ENCODE results near the gene XRN1.

DNA sequence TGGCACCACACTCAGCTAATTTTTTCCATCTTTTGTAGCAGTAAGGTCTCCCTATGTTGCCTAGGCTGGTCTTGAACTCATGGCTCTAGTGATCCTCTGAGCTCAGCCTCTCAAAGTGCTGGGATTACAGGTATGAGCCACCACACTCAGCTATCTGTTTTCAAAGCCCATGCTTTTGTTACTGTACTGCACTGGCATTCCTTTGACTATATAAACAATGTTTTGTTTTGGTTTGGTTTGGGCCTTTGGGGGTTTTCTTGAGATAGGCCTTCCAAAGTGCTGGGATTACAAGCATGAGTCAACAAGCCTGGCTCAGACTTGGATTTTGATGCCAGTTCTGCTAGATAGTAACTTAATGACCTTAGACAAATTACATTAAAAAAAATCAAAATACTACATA is 132.8 kb downstream of the XRN1 start:
- TF ChIP-seq SUZ12 (IDR thresholded peaks at IDR 0.05; ENCODE audit: low read length) (no peak), RAD21 (IDR thresholded peaks at IDR 0.05 in 1 of 2, conservative IDR thresholded peaks at IDR 0.05 in 1 of 2; ENCODE audit: low read depth in 2 of 2, low read length in 2 of 2) (no peak), EZH2 (IDR thresholded peaks at IDR 0.05; ENCODE audit: low read depth, low read length, severe bottlenecking) (no peak), POLR2AphosphoS5 (IDR thresholded peaks at IDR 0.05; ENCODE audit: low read depth, low read length) (no peak)
- TF ChIP-seq, protein P1, sequence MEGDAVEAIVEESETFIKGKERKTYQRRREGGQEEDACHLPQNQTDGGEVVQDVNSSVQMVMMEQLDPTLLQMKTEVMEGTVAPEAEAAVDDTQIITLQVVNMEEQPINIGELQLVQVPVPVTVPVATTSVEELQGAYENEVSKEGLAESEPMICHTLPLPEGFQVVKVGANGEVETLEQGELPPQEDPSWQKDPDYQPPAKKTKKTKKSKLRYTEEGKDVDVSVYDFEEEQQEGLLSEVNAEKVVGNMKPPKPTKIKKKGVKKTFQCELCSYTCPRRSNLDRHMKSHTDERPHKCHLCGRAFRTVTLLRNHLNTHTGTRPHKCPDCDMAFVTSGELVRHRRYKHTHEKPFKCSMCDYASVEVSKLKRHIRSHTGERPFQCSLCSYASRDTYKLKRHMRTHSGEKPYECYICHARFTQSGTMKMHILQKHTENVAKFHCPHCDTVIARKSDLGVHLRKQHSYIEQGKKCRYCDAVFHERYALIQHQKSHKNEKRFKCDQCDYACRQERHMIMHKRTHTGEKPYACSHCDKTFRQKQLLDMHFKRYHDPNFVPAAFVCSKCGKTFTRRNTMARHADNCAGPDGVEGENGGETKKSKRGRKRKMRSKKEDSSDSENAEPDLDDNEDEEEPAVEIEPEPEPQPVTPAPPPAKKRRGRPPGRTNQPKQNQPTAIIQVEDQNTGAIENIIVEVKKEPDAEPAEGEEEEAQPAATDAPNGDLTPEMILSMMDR (IDR thresholded peaks at IDR 0.05; ENCODE audit: control extremely low read depth in 1 of 3, insufficient read depth in 1 of 3, low read depth in 1 of 3, low read length in 3 of 3) = no peak
